Renal cortical epithelial cell (primary cell): ENCODE data around the gene WDR64. TPM values are rescaled to one million over a fixed set of nuclear protein-coding genes. Genes with fewer than 3 reads are reported as not detected.

Experiments used
- DNase-seq: peaks from one replicate; pipeline ENCODE4 v3.0.0-alpha.2; 2011; ENCODE audit warnings: low read depth
- total RNA-seq: library from RNA; depleted of rRNA; stranded (reverse); fragments of >200 nt; gene quantifications from 2 replicates; pipeline ENCODE4 v1.2.3, GENCODE V29; 2014

The WDR64 gene
- total RNA-seq, 1 donor from 2014 or later = 0.35 TPM

DNA sequence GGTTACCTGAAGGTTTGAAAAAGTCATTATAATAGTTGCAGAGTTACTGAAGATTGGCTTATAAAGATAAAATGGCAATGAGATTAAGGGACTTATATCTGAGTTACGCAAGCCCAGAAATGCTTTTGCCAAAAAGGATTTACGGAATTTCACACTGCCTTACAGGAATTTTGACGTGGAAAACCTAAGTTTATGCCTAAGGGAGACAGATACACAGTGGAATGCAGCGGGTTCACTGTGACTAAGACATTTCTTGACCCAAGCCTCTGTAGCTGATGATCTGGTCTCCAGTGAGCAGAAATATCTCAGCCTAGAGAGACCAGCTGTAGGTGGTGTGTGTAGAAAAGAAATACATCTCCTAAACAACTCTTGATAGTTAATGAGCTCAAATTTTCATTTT lies 185.8 kb downstream of the WDR64 start:
- DNase-seq = peak; percentile 39

DNA sequence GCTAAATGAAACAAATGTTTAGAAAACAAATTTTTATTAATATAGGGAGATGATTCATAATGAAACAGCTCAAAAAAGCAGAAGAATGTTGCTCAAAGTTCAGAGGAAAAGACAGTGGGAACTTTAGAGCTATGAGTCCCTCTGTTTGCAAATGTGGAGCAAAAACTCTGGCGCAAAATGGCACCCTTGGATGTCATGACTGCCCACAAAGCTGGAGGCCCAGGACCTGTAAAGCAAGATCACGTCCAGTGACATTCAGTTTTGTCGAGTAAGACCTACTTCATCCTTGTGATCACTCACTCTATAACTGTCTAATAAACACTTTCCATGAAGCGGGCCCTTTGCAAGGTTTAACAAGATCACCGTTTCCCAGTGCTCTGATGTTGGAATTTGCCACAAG lies 186.8 kb downstream of the WDR64 start:
- DNase-seq = no peak

DNA sequence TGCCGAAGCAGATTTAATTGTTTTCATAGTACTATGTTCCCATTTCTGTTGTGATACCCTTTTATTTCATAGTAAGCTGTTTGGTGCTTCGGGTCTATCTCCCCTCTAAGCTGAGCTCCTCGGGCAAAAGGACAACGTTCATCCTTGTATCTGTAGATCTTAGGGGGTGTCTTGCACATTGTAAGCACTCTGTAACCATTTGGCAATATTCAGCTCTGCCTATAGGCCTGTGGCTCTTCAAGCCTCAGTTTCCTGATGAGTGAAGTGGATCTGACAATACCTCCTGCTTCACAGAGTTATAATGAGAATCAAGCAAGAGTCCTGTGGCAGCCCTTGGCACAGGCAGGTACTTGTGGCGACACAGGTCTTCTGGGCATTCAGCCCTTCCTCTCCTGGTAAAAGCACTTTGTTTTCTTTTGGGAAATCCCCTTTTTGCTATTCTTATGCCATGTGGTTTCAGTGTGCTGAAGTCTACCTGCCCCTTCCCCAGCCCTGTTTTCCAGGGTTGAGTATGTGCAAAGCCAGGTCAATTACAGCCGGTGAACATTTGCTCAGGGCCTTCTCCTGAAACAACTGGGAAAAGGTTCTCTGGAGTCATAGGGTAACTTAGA lies 187.4 kb downstream of the WDR64 start:
- no peak for DNase-seq

DNA sequence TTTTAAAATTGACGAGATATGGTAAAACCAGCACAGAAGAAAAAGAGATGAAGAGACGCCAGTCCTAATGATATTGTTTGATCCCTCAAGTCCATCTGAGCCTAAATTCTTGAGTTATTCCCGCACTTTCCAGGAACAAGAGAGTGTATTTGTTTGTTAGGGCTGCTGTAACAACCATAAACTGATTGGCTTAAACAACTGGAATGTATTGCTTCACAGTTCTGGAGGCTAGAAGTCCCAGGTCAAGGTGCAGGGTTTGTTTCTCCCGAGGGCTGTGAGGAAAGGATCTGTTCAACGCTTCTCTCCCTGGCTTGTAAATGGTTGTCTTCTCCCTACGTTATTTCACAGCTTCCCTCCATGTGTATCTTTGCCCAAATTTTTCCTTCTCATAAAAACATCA lies 188.1 kb downstream of the WDR64 start:
- DNase-seq = no peak

DNA sequence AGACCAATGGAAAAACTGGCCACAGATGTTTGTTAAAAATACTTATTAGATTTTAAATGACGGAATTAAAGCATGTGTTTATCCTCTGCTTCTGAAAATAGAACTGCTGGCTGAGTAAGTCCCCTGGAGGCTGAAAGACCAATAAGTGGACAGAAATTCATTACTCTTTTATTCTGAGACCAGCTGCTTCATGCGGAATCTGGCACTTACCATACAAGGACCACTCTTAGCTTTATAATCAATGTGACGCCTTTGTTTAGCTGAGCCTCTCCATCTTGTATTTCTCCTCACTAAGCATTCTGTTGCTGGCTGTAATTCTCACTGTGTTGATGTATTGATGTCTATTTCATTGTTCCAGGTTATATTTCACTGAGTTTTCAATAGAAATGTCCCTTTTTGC lies 189.6 kb downstream of the WDR64 start:
- DNase-seq = no peak

DNA sequence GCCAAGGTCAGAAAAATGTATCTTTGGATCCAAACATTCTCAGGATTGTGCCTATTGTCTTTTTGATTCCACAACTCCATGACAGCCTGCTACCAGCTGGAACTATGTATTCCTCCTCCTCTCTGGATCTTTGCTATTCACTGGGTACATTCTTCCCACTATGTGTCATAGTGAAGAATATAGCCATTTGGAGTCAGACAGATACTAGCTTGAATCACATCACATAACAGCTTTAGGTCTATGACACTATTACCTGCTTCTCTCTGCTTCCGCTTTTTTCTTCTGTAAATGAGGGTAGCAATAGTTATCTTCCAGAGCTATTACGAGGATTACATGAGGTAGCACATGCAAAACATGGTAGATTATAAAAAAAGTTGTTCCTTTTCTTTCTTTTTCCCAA lies 190.5 kb downstream of the WDR64 start:
- DNase-seq = no peak

DNA sequence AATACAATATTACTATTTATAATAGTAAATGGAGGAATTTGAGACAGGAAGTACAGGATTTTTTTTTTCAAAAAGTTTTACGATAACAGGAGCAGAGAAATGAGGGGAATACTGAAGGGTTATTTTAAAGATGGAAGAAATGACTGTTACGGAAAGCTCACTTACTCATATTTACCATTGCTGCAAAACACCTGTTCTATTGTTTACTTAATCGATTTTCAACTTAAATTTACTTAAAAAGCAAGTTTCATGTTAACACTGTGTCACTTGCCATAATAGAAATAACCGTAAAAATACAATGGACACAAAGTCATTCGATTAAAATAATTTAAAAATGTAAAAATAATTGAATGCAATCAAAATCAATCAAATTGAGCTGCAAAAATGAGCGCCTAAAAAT lies 192.5 kb downstream of the WDR64 start:
- DNase-seq = no peak

DNA sequence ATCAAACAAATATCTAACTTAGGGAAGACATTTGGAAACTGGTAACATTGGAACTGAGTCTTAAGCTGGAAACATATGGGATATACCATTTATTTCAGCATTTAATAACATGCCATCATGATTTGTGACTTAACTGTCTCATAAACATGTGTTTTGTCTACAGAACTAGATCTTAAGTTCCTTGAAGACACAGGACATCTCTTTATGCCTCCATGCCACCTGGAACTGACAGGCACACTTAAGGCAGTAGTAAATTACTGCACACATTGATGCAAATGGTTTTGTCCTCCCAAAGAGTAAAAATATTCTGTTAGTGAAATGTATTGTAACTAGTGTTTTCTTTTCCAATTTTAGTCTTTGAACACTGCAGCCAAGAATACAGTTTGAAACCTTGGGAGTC lies 194.3 kb downstream of the WDR64 start:
- no peak for DNase-seq

DNA sequence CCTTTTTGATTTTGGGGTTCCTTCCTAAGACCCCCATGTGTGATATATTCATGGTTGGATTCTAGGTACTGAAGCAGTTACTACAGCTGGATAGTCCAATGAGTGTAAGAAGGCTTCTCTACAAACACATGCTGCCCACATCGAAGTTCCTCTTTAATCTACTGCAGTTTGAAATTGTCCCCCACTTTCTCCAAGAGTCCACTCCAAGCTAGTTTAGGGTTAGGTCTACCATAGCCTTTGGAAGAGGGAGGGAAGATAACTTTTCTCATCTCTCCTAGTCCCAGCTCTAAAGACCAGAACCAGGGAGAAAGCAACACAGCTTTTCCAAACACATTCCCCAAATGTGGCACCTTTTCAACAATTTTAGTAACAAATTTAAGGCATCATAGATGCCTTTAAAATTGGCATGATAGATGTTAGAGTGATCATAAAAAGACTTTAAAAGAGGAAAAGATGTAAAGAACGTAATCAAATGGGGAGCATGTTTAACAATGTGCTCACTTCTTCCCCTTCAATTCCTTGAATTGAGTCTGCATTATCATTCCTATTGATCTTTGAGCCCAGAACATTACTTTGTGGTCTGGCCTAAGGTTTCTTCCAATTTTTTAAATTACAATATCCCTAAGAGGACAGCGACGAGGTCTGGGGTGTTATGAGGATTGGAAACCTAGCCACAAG lies 194.9 kb downstream of the WDR64 start:
- DNase-seq = no peak

DNA sequence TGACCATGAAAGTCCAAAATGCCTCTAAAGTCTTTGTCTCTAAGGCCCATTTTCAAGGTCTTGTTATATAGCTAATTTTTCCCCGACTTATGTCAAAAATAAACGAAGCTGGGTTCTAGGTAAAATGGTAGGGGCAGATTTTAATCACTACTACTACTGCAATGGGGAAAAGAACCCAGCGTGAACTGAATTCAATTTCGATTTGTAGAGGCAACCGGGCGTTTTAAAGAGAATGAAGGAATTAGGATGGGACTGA lies 195.4 kb downstream of the WDR64 start:
- no peak for DNase-seq

DNA sequence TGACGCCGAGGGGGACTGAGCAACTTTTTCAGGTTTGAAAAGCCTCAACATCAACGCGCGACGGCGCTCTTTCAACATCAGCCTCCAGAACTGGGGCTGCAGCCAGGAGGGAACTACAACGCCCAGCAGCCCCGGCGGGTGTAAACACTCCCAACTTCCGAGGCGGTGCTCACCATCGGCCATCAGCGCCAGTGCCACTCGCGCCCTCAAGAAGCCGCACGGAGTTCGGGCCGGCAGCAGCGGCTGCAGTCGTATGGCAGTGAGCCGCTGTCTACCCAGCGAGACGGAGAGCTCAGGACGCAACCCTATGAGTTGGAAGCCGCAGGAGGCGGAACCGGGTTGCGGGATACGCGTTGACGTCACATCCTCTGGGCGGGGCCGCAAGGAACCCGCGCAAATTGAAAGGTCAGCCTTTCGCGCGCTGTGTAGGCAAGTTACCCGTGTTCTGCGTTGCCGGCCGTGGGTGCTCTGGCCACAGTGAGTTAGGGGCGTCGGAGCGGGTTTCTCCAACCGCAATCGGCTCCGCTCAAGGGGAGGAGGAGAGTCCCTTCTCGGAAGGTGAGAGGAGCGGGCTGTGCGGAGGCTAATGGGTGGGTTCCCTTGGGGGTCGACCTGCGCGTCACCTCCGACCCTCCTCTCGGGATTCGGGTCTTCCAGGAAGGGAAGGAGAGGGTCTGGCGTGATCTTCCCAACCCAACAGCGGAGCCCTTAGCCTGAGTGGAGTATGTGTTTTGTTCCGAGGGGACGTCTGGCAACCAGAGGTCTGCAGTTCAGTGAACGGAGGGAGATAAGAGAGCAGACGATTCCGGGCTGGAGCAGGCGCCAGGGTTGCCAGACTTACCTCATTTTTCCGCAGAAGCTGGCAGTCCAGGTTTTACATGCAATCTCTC lies 196.0 kb downstream of the WDR64 start, which contains the start of gene EXO1:
EXO1 (plus strand) TSS at position 409 of the 890 bp plus-strand sequence. CDS start 2,222 bp downstream, outside the sequence.
- peak; percentile 83 for DNase-seq

DNA sequence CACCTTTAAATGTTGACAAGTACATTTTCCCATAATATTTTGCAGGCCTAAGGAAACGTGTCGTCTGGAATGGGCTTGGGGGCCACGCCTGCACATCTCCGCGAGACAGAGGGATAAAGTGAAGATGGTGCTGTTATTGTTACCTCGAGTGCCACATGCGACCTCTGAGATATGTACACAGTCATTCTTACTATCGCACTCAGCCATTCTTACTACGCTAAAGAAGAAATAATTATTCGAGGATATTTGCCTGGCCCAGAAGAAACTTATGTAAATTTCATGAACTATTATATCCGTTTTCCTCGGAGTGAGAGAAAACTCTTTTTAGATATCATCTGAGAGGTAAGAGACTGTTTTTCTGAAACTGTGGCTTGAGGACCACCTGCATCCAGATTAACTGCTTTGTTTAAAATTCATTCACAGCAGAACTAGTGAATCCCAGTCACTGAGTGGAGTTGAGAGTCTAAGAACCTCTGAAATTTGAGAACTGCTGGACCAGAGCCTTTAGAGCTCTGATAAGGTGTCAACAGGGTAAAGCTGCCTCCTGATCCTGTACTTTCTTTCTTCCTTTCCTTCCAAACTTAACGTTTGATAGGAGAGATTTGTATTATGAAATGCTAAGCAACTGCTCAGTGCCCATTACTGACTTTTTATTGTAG lies 196.7 kb downstream of the WDR64 start:
- no peak for DNase-seq

DNA sequence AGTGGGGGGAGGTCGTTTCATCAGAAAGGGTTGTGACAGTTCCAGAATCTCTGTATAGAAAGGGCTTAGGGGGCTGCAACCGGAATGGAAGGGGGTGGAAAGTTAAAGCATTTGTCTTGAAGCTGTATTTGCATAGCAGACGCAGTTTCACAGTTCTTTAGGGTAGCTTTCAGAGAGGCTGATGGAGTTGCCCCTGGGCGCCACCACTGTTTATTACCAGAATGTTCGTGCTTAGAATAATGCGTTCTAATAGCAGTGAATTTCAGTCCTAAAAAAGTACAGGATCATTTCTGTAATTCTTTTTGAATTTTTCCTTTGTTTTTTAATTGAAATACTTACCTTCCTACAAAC lies 197.2 kb downstream of the WDR64 start:
- DNase-seq = no peak

Other genes starting within 250 kb of the WDR64 start
- 85.8 TPM in 2 replicates for gene FH, start 132.5 kb upstream of the WDR64 start, total RNA-seq
- 2.8 and 11.3 TPM in 2 replicates for gene KMO, start 119.9 kb upstream of the WDR64 start, total RNA-seq
- gene CHML, start 11.9 kb upstream of the WDR64 start, total RNA-seq = 13.9 and 14.0 TPM in 2 replicates
- gene OPN3, start 11.9 kb upstream of the WDR64 start, total RNA-seq = 62.5 and 114 TPM in 2 replicates
- 1.8 and 7.5 TPM in 2 replicates for gene EXO1, start 195.9 kb downstream of the WDR64 start, total RNA-seq